HepG2 (cell line): Measurements from ENCODE around the gene TK1. TPM values are rescaled to one million over a fixed set of nuclear protein-coding genes. Genes with fewer than 3 reads are reported as not detected.

Experiments
- ATF7 ChIP-seq, 2 experiments: fragments of 450-650 bp in 1 of 2; sonication (generic) in 1 of 2; formaldehyde crosslinking in 1 of 2; IDR thresholded peaks; 2 replicates each; pipeline versions ENCODE4 v1.4.0 to v1.6.1; 2016 to 2020; ENCODE audit warnings: antibody characterized with exemption in 1 of 2, mild to moderate bottlenecking in 1 of 2, missing genetic modification reagents in 1 of 2
- CENPT ChIP-seq: sonication (generic); formaldehyde crosslinking; IDR thresholded peaks from 2 replicates; pipeline ENCODE4 v1.8.0; 2022; ENCODE audit warnings: low read depth, mild to moderate bottlenecking, moderate library complexity, missing genetic modification reagents
- HDAC6 ChIP-seq: fragments of 200-600 bp; sonication (generic); IDR thresholded peaks from 2 replicates; pipeline ENCODE4 v1.7.0; 2017; ENCODE audit warnings: mild to moderate bottlenecking, antibody characterized with exemption, low read length, low read depth
- HMGXB3 ChIP-seq: sonication (generic); formaldehyde crosslinking; IDR thresholded peaks from 2 replicates; pipeline ENCODE4 v1.4.0; 2020; ENCODE audit warnings: missing genetic modification reagents, borderline replicate concordance
- HMGXB4 ChIP-seq, 2 experiments: sonication (generic) in 1 of 2; formaldehyde crosslinking in 1 of 2; IDR thresholded peaks; 2 replicates each; pipeline versions ENCODE4 v1.4.0 to v1.6.1; 2018 to 2020; ENCODE audit warnings: missing genetic modification reagents in 2 of 2, borderline replicate concordance in 1 of 2, low read depth in 1 of 2, mild to moderate bottlenecking in 1 of 2, missing biosample characterization in 1 of 2
- KLF15 ChIP-seq: sonication (generic); formaldehyde crosslinking; IDR thresholded peaks from 2 replicates; pipeline ENCODE4 v1.8.1; 2023; ENCODE audit warnings: borderline replicate concordance, mild to moderate bottlenecking, inconsistent platforms, missing genetic modification reagents, mixed read lengths
- MAFG ChIP-seq: sonication (generic); formaldehyde crosslinking; IDR thresholded peaks from 2 replicates; pipeline ENCODE4 v1.5.1; 2020; ENCODE audit warnings: mild to moderate bottlenecking, missing genetic modification reagents
- RBFOX2 ChIP-seq: fragments of 200-400 bp; formaldehyde crosslinking; IDR thresholded peaks from 2 replicates; pipeline ENCODE4 v1.6.1; 2017; ENCODE audit warnings: low read depth, mild to moderate bottlenecking, low read length
- SIN3A ChIP-seq: IDR thresholded peaks from 2 replicates; pipeline ENCODE4 v1.6.1; 2011; ENCODE audit warnings: low read depth, mild to moderate bottlenecking, control low read depth, low read length, borderline replicate concordance
- SNAI1 ChIP-seq: sonication (generic); formaldehyde crosslinking; IDR thresholded peaks from 2 replicates; pipeline ENCODE4 v1.5.0; 2020; ENCODE audit warnings: mild to moderate bottlenecking, missing genetic modification reagents, borderline replicate concordance
- TARDBP ChIP-seq: sonication (generic); formaldehyde crosslinking; IDR thresholded peaks from 2 replicates; pipeline ENCODE4 v1.8.0; 2022; ENCODE audit warnings: mild to moderate bottlenecking, missing genetic modification reagents
- TBX3 ChIP-seq: fragments of 450-650 bp; IDR thresholded peaks from 2 replicates; pipeline ENCODE4 v1.6.1; 2017; ENCODE audit warnings: antibody characterized with exemption, mild to moderate bottlenecking, inconsistent platforms, borderline replicate concordance
- TCF7L2 ChIP-seq: IDR thresholded peaks from 2 replicates; pipeline ENCODE4 v1.6.1; 2011; ENCODE audit warnings: mild to moderate bottlenecking, low read depth, low read length, moderate library complexity
- ZBTB37 ChIP-seq: sonication (generic); formaldehyde crosslinking; IDR thresholded peaks from 2 replicates; pipeline ENCODE4 v1.4.0; 2020; ENCODE audit warnings: mild to moderate bottlenecking, missing genetic modification reagents
- ZFAT ChIP-seq: sonication (generic); formaldehyde crosslinking; conservative IDR thresholded peaks from 2 replicates; pipeline ENCODE4 v1.8.1; 2023; ENCODE audit warnings: missing genetic modification reagents, inconsistent platforms
- ZKSCAN5 ChIP-seq: sonication (generic); formaldehyde crosslinking; IDR thresholded peaks from 2 replicates; pipeline ENCODE4 v1.5.1; 2020; ENCODE audit warnings: mild to moderate bottlenecking, missing genetic modification reagents
- ZNF143 ChIP-seq: sonication (generic); formaldehyde crosslinking; IDR thresholded peaks from 2 replicates; pipeline ENCODE4 v1.4.0; 2020; ENCODE audit warnings: missing genetic modification reagents
- ZNF317 ChIP-seq: sonication (generic); formaldehyde crosslinking; IDR thresholded peaks from 2 replicates; pipeline ENCODE4 v1.5.0; 2020; ENCODE audit warnings: mild to moderate bottlenecking, missing genetic modification reagents
- ZNF614 ChIP-seq: IDR thresholded peaks from 2 replicates; pipeline ENCODE4 v1.6.1; 2018; ENCODE audit warnings: missing biosample characterization, missing genetic modification reagents, inconsistent platforms, borderline replicate concordance
- ZNF782 ChIP-seq: sonication (generic); formaldehyde crosslinking; IDR thresholded peaks from 2 replicates; pipeline ENCODE4 v1.4.0; 2020; ENCODE audit warnings: missing genetic modification reagents, mild to moderate bottlenecking, borderline replicate concordance
- ZNF790 ChIP-seq: sonication (generic); formaldehyde crosslinking; IDR thresholded peaks from 2 replicates; pipeline ENCODE4 v1.8.0; 2022; ENCODE audit warnings: missing genetic modification reagents, mild to moderate bottlenecking, borderline replicate concordance
- polyA plus RNA-seq, 8 experiments: library from polyadenylated mRNA; depleted of rRNA in 3 of 8; stranded (reverse) in 7 of 8; unstranded in 1 of 8; fragments of >200 nt; fragmentation: Illumina TruSeq in 4 of 8; extraction: Trizol in 4 of 8; gene quantifications; 2 replicates each; pipeline versions ENCODE4 v1.2.1 to v1.2.3, GENCODE V29; 2011 to 2016; ENCODE audit warnings: low read depth in 4 of 8, missing spikeins in 1 of 8, mixed read lengths in 1 of 8; ENCODE audit not compliant: insufficient read depth in 1 of 8
- total RNA-seq, 5 experiments: library from RNA; depleted of rRNA; stranded (reverse); fragments of >200 nt; fragmentation: Illumina TruSeq; extraction: Trizol; gene quantifications; 2 replicates each; pipeline ENCODE4 v1.2.3, GENCODE V29; 2016; ENCODE audit warnings: low read depth in 1 of 5

TK1 gene
- total and polyA plus RNA-seq, 2 of the 13 experiments (the other 11 are each of a cell fraction or from before 2014, with no cell fraction given) = 45.0 to 96.0 TPM

- TF ChIP-seq ZNF317 (CRISPR knock-in tag) (0 out of 2 replicates have a peak, but pooled peaks have one; percentile 69), RBFOX2 (peak; percentile 86), SNAI1 (CRISPR knock-in tag) (peak; percentile 59; the same call in 1 of the 2 replicates), SIN3A (peak; percentile 99), HDAC6 (no peak), ZNF782 (no peak; the same call in 1 of the 2 replicates), TARDBP (peak; percentile 94), MAFG (no peak), ATF7 (IDR thresholded peaks at IDR 0.05) (no peak), ATF7 (CRISPR knock-in tag; IDR thresholded peaks at IDR 0.05) (no peak), ZKSCAN5 (CRISPR knock-in tag) (no peak), ZNF143 (CRISPR knock-in tag) (peak; percentile 100), TBX3 (peak; percentile 48; the same call in 1 of the 2 replicates), ZBTB37 (CRISPR knock-in tag) (no peak), HMGXB4 (CRISPR knock-in tag; IDR thresholded peaks at IDR 0.05; ENCODE audit: borderline replicate concordance in 1 of 2, low read depth in 1 of 2) (peak; percentile 84; a peak in 3 of 4 replicates), ZFAT (CRISPR knock-in tag) (no peak), ZNF614 (CRISPR knock-in tag) (peak; percentile 46; the same call in 1 of the 2 replicates), KLF15 (CRISPR knock-in tag) (peak; percentile 87; the same call in 1 of the 2 replicates), TCF7L2 (no peak), HMGXB3 (CRISPR knock-in tag) (peak; percentile 86), ZNF790 (CRISPR knock-in tag) (peak; percentile 10; the same call in 1 of the 2 replicates), CENPT (no peak; the same call in 1 of the 2 replicates)
These were observed 27.3 kb upstream of the TK1 start, which contains the start of gene BIRC5 (continued) for GRCh38 chr17:78214016-78214705.
